Esophagus muscularis mucosa (tissue), 4 donors: Measurements from ENCODE around the gene CREBZF. TPM values are rescaled to one million over a fixed set of nuclear protein-coding genes. Genes with fewer than 3 reads are reported as not detected.

Experiments
- DNase-seq: peaks from one replicate; pipeline ENCODE4 v3.0.0-alpha.2; 2017; ENCODE audit errors: extremely low spot score
- H3K27ac ChIP-seq, 4 donors: fragments of 200-600 bp; sonication (generic); replicated peaks in 1 of 4; 1 replicate in 3 of 4; 2 replicates in 1 of 4; pipeline ENCODE4 v1.5.1; 2016 to 2019; ENCODE audit warnings: mild to moderate bottlenecking in 1 of 4
- H3K27me3 ChIP-seq, 4 donors: fragments of 200-600 bp; sonication (generic); one replicate each; pipeline versions ENCODE4 v1.5.1 to v1.6.0; 2016 to 2019
- H3K36me3 ChIP-seq, 4 donors: fragments of 200-600 bp; sonication (generic); one replicate each; pipeline ENCODE4 v1.5.1; 2016 to 2019
- H3K4me1 ChIP-seq, 4 donors: fragments of 200-600 bp; sonication (generic); one replicate each; pipeline ENCODE4 v1.5.1; 2016 to 2019
- H3K4me3 ChIP-seq, 4 donors: fragments of 200-600 bp; sonication (generic); 1 replicate in 2 of 4; 2 replicates in 2 of 4; pipeline ENCODE4 v1.5.1; 2016 to 2019; ENCODE audit warnings: mild to moderate bottlenecking in 4 of 4, moderate library complexity in 1 of 4
- H3K9me3 ChIP-seq, 4 donors: fragments of 200-600 bp; sonication (generic); 1 replicate in 3 of 4; 2 replicates in 1 of 4; pipeline ENCODE4 v1.5.1; 2016 to 2019
- CTCF ChIP-seq, 3 experiments: fragments of 200-600 bp in 2 of 3; fragments of 450-650 bp in 1 of 3; sonication (generic) in 2 of 3; IDR thresholded peaks; one replicate each; pipeline ENCODE4 v1.5.1; 2017 to 2019; ENCODE audit warnings: antibody characterized with exemption in 3 of 3, mild to moderate bottlenecking in 2 of 3, moderate library complexity in 1 of 3
- EP300 ChIP-seq: sonication (generic); formaldehyde crosslinking; IDR thresholded peaks from one replicate; pipeline ENCODE4 v1.6.1; 2017; ENCODE audit warnings: antibody characterized with exemption
- POLR2A ChIP-seq: fragments of 450-650 bp; IDR thresholded peaks from one replicate; pipeline ENCODE4 v1.6.1; 2017; ENCODE audit warnings: antibody characterized with exemption, moderate library complexity, mild to moderate bottlenecking, low read depth
- POLR2AphosphoS5 ChIP-seq, 2 donors: sonication (generic); formaldehyde crosslinking; IDR thresholded peaks; one replicate each; pipeline ENCODE4 v1.6.1; 2017; ENCODE audit warnings: antibody characterized with exemption in 2 of 2
- WGBS: methylation state at CpG from one replicate; pipeline ENCODE4 v1.1.5; 2018; 5-methylcytosine and 5-hydroxymethylcytosine counted together
- intact Hi-C: fragments of 100-400 bp; cut with DNase I; formaldehyde crosslinking; loops from one replicate; pipeline ENCODE4 v1.15.1; 2023
- total RNA-seq, 4 donors: library from RNA; depleted of rRNA; stranded (reverse); fragments of >200 nt; gene quantifications; one replicate each; pipeline versions ENCODE4 v1.1.0 to v1.2.1, GENCODE V29; 2016

Gene CREBZF
- total RNA-seq, 4 donors from 2014 or later: 34.8 to 60.6 (median 37.0) TPM

- Histone ChIP-seq H3K9me3 (no peaks in the 10 kb centered on the region), H3K4me3 (no peak overlapping the region), H3K27me3 (no peaks in the 10 kb centered on the region), H3K36me3 (no peaks in the 10 kb centered on the region), H3K27ac (no peak overlapping the region), H3K4me1 (no peaks in the 10 kb centered on the region)
- TF ChIP-seq EP300 (no peak), POLR2A (no peak), POLR2AphosphoS5 (IDR thresholded peaks at IDR 0.05) (no peak)
- 97% methylated on average over 3 of the region's 3 CpGs for WGBS
- intact Hi-C loops: no loop called here
- DNase-seq: no peak
These were observed 40.0 kb upstream of the CREBZF start for GRCh38 chr11:85704967-85705366.

GRCh38 chr11:85699957-85700741 lies 35.2 kb upstream of the CREBZF start:
- no peak for TF ChIP-seq POLR2AphosphoS5 (IDR thresholded peaks at IDR 0.05)
- TF ChIP-seq EP300: no peak
- TF ChIP-seq CTCF (IDR thresholded peaks at IDR 0.05): no peak
- no peak for TF ChIP-seq POLR2A
- Histone ChIP-seq H3K4me1 (no peaks in the 10 kb centered on the region), H3K27me3 (no peaks in the 10 kb centered on the region), H3K36me3 (no peaks in the 10 kb centered on the region), H3K9me3 (no peaks in the 10 kb centered on the region), H3K4me3 (no peak overlapping the region), H3K27ac (no peak overlapping the region)
- intact Hi-C loops: no loop called here
- WGBS: 83% methylated on average over 2 of the region's 2 CpGs
- DNase-seq: no peak

GRCh38 chr11:85698195-85698594 lies 33.3 kb upstream of the CREBZF start:
- H3K4me3 ChIP-seq: no peak overlapping the region
- TF ChIP-seq CTCF (IDR thresholded peaks at IDR 0.05) (no peak), POLR2AphosphoS5 (IDR thresholded peaks at IDR 0.05) (no peak), EP300 (no peak), POLR2A (no peak)
- 82% methylated on average over 1 of the region's 1 CpG for WGBS
- no peaks in the 10 kb centered on the region for H3K27me3 ChIP-seq
- H3K36me3 ChIP-seq: no peaks in the 10 kb centered on the region
- no peak for DNase-seq
- no peaks in the 10 kb centered on the region for H3K9me3 ChIP-seq
- H3K27ac ChIP-seq: no peak overlapping the region
- no peaks in the 10 kb centered on the region for H3K4me1 ChIP-seq
- intact Hi-C loops: no loop called here

- Histone ChIP-seq H3K4me3 (no peak overlapping the region), H3K36me3 (no peaks in the 10 kb centered on the region), H3K9me3 (no peaks in the 10 kb centered on the region), H3K4me1 (no peaks in the 10 kb centered on the region), H3K27ac (no peak overlapping the region), H3K27me3 (no peaks in the 10 kb centered on the region)
- WGBS: 94% methylated on average over 2 of the region's 2 CpGs
- TF ChIP-seq POLR2AphosphoS5 (IDR thresholded peaks at IDR 0.05) (no peak), CTCF (IDR thresholded peaks at IDR 0.05) (no peak), POLR2A (no peak), EP300 (no peak)
- intact Hi-C loops: no loop called here
- no peak for DNase-seq
These were observed 32.8 kb upstream of the CREBZF start for GRCh38 chr11:85697747-85698146.

GRCh38 chr11:85695546-85695945 lies 30.6 kb upstream of the CREBZF start:
- intact Hi-C loops: no loop called here
- no peak for DNase-seq
- Histone ChIP-seq H3K9me3 (no peaks in the 10 kb centered on the region), H3K27ac (no peak overlapping the region), H3K4me3 (no peak overlapping the region), H3K36me3 (no peaks in the 10 kb centered on the region), H3K27me3 (no peaks in the 10 kb centered on the region), H3K4me1 (no peaks in the 10 kb centered on the region)
- TF ChIP-seq POLR2AphosphoS5 (IDR thresholded peaks at IDR 0.05) (no peak), CTCF (IDR thresholded peaks at IDR 0.05) (no peak), EP300 (no peak), POLR2A (no peak)
